AG04449 (cell line): Measurements from ENCODE around the gene GRM2.
"Not testable (repeated sequence)": the region's sequence is repeated elsewhere in the genome, so short reads cannot be mapped to it uniquely, and the experiment has no call there.

ENCODE experiments used
- CTCF ChIA-PET: fragments of 350-600 bp; formaldehyde crosslinking; extraction: SDS; loops from one replicate; lab custom pipeline; 2021; ENCODE audit warnings: antibody characterized with exemption; lab: Yijun Ruan, JAX
- POLR2A ChIA-PET: fragments of 400-600, 350-600 bp; formaldehyde crosslinking; extraction: SDS; loops from one replicate; lab custom pipeline; 2020; ENCODE audit warnings: antibody characterized with exemption, inconsistent platforms; lab: Yijun Ruan, JAX
- DNase-seq: peaks from one replicate; pipeline ENCODE4 v3.0.0-alpha.2; 2010; ENCODE audit warnings: low read depth, low spot score
- H3K4me3 ChIP-seq: 2 replicates; pipeline ENCODE4 v1.5.1; 2011; ENCODE audit warnings: low read depth, mild to moderate bottlenecking, control low read depth, low read length
- TF ChIP-seq, protein P1 (sequence below): IDR thresholded peaks from one replicate; pipeline ENCODE4 v1.5.1; 2011; ENCODE audit warnings: mild to moderate bottlenecking, moderate library complexity, low read length, control low read depth, inconsistent platforms; ENCODE audit not compliant: insufficient read depth; ENCODE audit errors: missing control alignments

Gene GRM2

DNA sequence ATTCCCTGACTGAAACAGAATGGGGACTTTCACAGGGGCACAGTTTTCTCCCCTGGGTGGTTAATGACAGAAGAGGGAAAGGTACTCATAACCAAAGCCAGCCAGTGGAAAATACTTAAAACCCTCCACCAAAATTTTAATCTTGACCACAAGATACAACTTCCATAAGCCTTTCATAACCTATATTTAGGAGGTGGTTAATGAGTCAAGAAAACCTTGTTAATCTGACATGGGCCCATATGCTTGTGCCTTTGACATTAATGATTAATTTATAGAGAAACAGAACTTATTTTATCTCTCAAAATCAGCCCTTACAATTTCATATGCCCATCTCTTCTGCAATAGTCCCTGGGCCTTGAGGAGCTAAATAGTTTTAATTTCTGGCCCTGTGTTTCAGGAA is 41.0 kb downstream of the GRM2 start:
- CTCF ChIA-PET, result no interaction called here
- no peak for DNase-seq
- H3K4me3 ChIP-seq, result no peak overlapping the region
- TF ChIP-seq, protein P1, sequence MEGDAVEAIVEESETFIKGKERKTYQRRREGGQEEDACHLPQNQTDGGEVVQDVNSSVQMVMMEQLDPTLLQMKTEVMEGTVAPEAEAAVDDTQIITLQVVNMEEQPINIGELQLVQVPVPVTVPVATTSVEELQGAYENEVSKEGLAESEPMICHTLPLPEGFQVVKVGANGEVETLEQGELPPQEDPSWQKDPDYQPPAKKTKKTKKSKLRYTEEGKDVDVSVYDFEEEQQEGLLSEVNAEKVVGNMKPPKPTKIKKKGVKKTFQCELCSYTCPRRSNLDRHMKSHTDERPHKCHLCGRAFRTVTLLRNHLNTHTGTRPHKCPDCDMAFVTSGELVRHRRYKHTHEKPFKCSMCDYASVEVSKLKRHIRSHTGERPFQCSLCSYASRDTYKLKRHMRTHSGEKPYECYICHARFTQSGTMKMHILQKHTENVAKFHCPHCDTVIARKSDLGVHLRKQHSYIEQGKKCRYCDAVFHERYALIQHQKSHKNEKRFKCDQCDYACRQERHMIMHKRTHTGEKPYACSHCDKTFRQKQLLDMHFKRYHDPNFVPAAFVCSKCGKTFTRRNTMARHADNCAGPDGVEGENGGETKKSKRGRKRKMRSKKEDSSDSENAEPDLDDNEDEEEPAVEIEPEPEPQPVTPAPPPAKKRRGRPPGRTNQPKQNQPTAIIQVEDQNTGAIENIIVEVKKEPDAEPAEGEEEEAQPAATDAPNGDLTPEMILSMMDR, result no peak
- POLR2A ChIA-PET, result no interaction called here

DNA sequence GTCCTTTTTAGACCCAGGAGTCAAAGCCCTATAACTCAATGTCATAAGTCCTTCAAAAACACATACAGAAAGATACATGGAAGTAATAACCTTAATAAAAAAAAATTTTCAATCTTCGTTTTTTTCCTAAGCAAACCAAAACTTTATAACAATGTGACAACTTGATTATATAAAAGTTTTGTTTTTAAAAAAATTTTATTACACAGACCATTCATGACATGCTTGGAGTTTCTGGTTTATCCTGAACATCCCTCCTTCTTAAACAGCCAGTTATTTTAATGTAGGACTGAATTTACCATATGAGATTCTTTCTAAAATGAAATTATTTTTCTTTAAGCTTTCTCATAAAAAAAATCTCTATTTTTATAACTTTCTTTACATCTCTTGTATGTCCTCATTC is 41.5 kb downstream of the GRM2 start:
- TF ChIP-seq, protein P1, result no peak
- DNase-seq, result no peak
- POLR2A ChIA-PET, result no interaction called here
- CTCF ChIA-PET, result no interaction called here
- H3K4me3 ChIP-seq, result no peak overlapping the region

DNA sequence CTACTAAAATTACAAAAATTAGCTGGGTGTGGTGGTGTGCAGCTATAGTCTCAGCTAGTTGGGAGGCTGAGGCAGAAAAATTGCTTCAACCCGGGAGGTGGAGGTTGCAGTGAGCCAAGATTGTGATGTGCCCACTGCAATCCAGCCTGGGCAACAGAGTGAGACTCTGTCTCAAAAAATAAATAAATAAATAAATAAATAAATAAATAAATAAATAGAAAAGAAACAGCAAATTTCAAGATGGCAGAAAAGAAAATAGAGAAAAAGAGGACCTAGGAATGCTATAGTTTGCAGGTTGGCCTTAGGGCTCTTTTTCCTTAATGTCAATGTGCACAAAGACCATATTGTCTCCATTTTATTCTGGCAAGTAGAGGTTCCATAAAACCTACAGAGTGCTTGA is 44.0 kb downstream of the GRM2 start:
- H3K4me3 ChIP-seq, result no peak overlapping the region
- POLR2A ChIA-PET, result no interaction called here
- CTCF ChIA-PET, result no interaction called here
- TF ChIP-seq, protein P1, result no peak
- no peak for DNase-seq

DNA sequence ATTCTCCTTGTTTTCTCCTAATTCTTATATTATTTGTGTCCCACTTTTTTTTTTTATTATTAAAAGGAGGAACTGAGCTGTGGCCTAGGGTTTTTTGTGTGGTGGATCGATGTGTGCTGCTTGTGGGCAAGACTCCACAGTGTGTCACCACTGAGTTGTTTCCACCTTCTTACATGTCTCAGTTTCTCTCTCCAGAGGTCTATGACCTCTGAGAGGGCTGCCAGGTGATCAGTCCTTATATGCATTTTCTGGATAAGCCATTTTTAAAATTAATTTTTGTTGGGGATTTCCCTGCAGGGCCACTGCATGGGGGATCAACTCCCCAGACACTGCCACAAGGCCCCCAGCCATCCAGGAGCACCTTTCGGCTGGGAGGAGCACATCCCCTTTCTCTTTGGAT is 44.4 kb downstream of the GRM2 start:
- H3K4me3 ChIP-seq, result no peak overlapping the region
- TF ChIP-seq, protein P1, result no peak
- POLR2A ChIA-PET, result no interaction called here
- DNase-seq, result no peak
- CTCF ChIA-PET, result no interaction called here

DNA sequence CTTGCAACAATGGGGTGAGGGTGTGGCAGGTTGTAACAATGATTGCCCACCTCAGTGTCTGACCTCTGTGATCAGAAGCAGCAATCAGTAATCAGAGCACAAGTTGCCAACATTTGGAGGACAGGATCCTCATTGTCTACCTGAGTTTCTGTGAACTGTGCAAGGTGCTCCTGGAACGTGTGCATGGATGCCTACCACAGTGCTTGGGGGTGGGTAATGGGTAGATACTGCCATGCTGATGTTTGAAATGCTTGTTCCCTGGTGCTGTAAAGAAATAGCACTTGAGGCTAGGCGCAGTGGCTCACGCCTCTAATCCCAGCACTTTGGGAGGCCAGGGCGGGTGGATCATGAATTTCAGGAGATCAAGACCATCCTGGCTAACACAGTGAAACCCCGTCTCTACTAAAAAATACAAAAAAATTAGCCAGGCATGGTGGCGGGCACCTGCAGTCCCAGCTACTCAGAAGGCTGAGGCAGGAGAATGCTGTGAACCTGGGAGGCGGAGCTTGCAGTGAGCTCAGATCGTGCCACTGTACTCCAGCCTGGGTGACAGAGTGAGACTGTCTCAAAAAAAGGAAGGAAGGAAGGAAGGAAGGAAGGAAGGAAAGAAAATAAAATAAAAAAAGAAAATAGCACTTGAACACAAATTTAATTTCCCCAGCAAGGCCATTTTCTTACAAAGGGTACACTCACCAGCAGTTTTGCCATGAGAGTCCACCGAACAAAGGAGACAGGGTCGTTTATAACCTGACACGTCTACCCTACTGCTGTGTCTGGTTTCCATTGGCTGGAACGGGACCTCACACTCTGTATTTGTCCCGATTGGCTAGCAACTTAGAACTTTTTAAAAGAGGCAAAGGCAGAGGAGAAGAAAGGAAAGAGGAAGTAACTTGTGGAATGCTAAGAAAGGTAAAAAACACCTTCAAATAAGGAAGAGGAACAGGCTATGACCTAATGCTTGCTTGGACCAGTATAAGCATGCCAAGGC is 47.2 kb downstream of the GRM2 start:
- POLR2A ChIA-PET, CTCF ChIA-PET, H3K4me3 ChIP-seq: not testable (repeated sequence)

DNA sequence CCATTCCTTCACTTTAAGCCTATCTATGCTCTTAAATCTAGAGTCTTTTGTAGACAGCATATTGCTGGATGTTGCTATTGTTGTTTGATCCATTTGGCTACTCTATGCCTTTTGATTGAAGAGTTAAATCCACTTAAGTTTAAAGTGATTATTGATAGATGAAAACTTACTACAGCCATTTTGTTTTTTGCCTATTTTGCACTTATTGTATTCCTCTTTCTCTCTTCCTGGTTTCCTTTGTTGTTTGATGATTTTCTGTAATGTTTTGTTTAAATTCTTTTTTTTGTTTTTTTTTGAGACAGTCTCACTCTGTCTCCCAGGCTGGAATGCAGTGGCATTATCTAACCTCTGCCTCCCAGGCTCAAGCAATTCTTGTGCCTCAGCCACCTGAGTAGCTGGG is 52.3 kb downstream of the GRM2 start:
- no peak overlapping the region for H3K4me3 ChIP-seq
- TF ChIP-seq, protein P1, result no peak
- CTCF ChIA-PET, result no interaction called here
- DNase-seq, result no peak
- POLR2A ChIA-PET, result no interaction called here

More for the DNA sequence above, 47.2 kb downstream of the GRM2 start:
- not testable (repeated sequence) for DNase-seq
